K562 (cell line): Measurements from ENCODE around the gene PILRA. TPM values are rescaled to one million over a fixed set of nuclear protein-coding genes. Genes with fewer than 3 reads are reported as not detected.

Source experiments
- CBX1 ChIP-seq: sonication (generic); IDR thresholded peaks from 2 replicates; pipeline ENCODE4 v1.6.1; 2016; ENCODE audit warnings: antibody characterized with exemption, low read depth, mild to moderate bottlenecking
- EWSR1 ChIP-seq: fragments of 450-650 bp; IDR thresholded peaks from 2 replicates; pipeline ENCODE4 v1.6.1; 2018; ENCODE audit warnings: borderline replicate concordance, mild to moderate bottlenecking, low read depth, moderate library complexity; ENCODE audit not compliant: partially characterized antibody
- HOXB6 ChIP-seq: fragments of 250-450 bp; sonication (Bioruptor Pico); IDR thresholded peaks from 2 replicates; pipeline ENCODE4 v1.5.1; 2022; ENCODE audit warnings: mild to moderate bottlenecking, borderline replicate concordance
- MAFG ChIP-seq: fragments of 450-650 bp; conservative IDR thresholded peaks from 2 replicates; pipeline ENCODE4 v1.6.1; 2016; ENCODE audit warnings: missing genetic modification characterization, missing compliant biosample characterization
- MCM7 ChIP-seq, 2 experiments: fragments of 450-650 bp; IDR thresholded peaks; 2 replicates each; pipeline ENCODE4 v1.6.1; 2016 to 2018
- NR0B1 ChIP-seq: fragments of 450-650 bp; IDR thresholded peaks from one replicate; pipeline ENCODE4 v1.6.1; 2018; ENCODE audit warnings: mild to moderate bottlenecking, moderate library complexity; ENCODE audit not compliant: partially characterized antibody
- NR2C1 ChIP-seq, 2 experiments: fragments of 450-650 bp; IDR thresholded peaks; 2 replicates each; pipeline ENCODE4 v1.6.1; 2017; ENCODE audit warnings: mild to moderate bottlenecking in 2 of 2, antibody characterized with exemption in 1 of 2, inconsistent platforms in 1 of 2, missing compliant biosample characterization in 1 of 2, missing genetic modification characterization in 1 of 2
- POLR2AphosphoS2 ChIP-seq: IDR thresholded peaks from 2 replicates; pipeline ENCODE4 v1.6.1; 2012; ENCODE audit warnings: low read length, improper control_type of control experiment
- PTTG1 ChIP-seq: fragments of 450-650 bp; IDR thresholded peaks from 2 replicates; pipeline ENCODE4 v1.6.1; 2016; ENCODE audit warnings: low read depth, mild to moderate bottlenecking, missing genetic modification characterization, missing compliant biosample characterization
- SREBF2 ChIP-seq: sonication (generic); formaldehyde crosslinking; IDR thresholded peaks from 2 replicates; pipeline ENCODE4 v1.4.0; 2020; ENCODE audit warnings: mild to moderate bottlenecking, missing genetic modification reagents
- TCF7 ChIP-seq: sonication (generic); IDR thresholded peaks from 2 replicates; pipeline ENCODE4 v1.6.1; 2016; ENCODE audit warnings: antibody characterized with exemption, borderline replicate concordance
- TGIF2 ChIP-seq: sonication (generic); formaldehyde crosslinking; IDR thresholded peaks from 2 replicates; pipeline ENCODE4 v1.8.1; 2022; ENCODE audit warnings: mild to moderate bottlenecking, missing genetic modification reagents, moderate library complexity
- U2AF2 ChIP-seq: fragments of 200-400 bp; formaldehyde crosslinking; optimal IDR thresholded peaks from 2 replicates; pipeline ENCODE3; 2017; ENCODE audit warnings: low read depth, mild to moderate bottlenecking, low read length
- ZBTB1 ChIP-seq: sonication (generic); formaldehyde crosslinking; IDR thresholded peaks from 2 replicates; pipeline ENCODE4 v1.8.1; 2023; ENCODE audit warnings: missing genetic modification reagents, low read depth, mild to moderate bottlenecking, borderline replicate concordance
- ZNF347 ChIP-seq: fragments of 450-650 bp; formaldehyde crosslinking; IDR thresholded peaks from 2 replicates; pipeline ENCODE4 v1.4.0; 2020; ENCODE audit warnings: low read depth, mild to moderate bottlenecking, moderate library complexity
- ZNF431 ChIP-seq: sonication (generic); formaldehyde crosslinking; IDR thresholded peaks from 2 replicates; pipeline ENCODE4 v1.8.0; 2022; ENCODE audit warnings: mild to moderate bottlenecking, missing genetic modification reagents
- polyA plus RNA-seq, 8 experiments: library from polyadenylated mRNA; depleted of rRNA in 4 of 8; stranded (reverse) in 5 of 8; unstranded in 3 of 8; fragments of >200 nt; fragmentation: Nextera tagmentation in 2 of 8; fragmentation: Illumina TruSeq in 1 of 8; extraction: Ambion mirVana in 2 of 8; extraction: Trizol in 1 of 8; gene quantifications; 2 replicates each; pipeline versions ENCODE4 v1.2.1 to v1.2.3, GENCODE V29; 2011 to 2014; ENCODE audit warnings: inconsistent platforms in 1 of 8, missing spikeins in 1 of 8
- total RNA-seq, 7 experiments: library from RNA; depleted of rRNA in 6 of 7; stranded (reverse); fragments of >200 nt in 6 of 7; fragmentation: Illumina TruSeq in 2 of 7; extraction: Trizol in 2 of 7; gene quantifications; 2 replicates each; pipeline versions ENCODE4 v1.2.1 to v1.2.3, GENCODE V29; 2011 to 2021; ENCODE audit warnings: low replicate concordance in 1 of 7
- TF ChIP-seq, protein P1 (sequence below): fragments of 450-650 bp; formaldehyde crosslinking; IDR thresholded peaks from 2 replicates; pipeline ENCODE4 v1.4.0; 2022; ENCODE audit warnings: missing genetic modification characterization
- TF ChIP-seq, protein P2 (sequence below): fragments of 450-650 bp; formaldehyde crosslinking; IDR thresholded peaks from 2 replicates; pipeline ENCODE4 v1.4.0; 2022; ENCODE audit warnings: missing genetic modification characterization
- TF ChIP-seq, protein P3 (sequence below): fragments of 450-650 bp; conservative IDR thresholded peaks from 2 replicates; pipeline ENCODE4 v1.6.1; 2016; ENCODE audit warnings: missing genetic modification characterization, low read depth, mild to moderate bottlenecking, missing compliant biosample characterization, moderate library complexity
- TF ChIP-seq, protein P4 (sequence below), 2 experiments: IDR thresholded peaks; 2 replicates each; pipeline ENCODE4 v1.6.1; 2011; ENCODE audit warnings: borderline replicate concordance in 1 of 2, control low read depth in 1 of 2, low read depth in 1 of 2, low read length in 1 of 2, mild to moderate bottlenecking in 1 of 2, mixed read lengths in 1 of 2, moderate library complexity in 1 of 2; ENCODE audit not compliant: insufficient read depth in 1 of 2, insufficient read length in 1 of 2, poor library complexity in 1 of 2, severe bottlenecking in 1 of 2; ENCODE audit errors: extremely low read depth in 1 of 2

Gene PILRA
- total and polyA plus RNA-seq, 9 of the 15 experiments (the other 6 are each of a cell fraction or from before 2014, with no cell fraction given), result 0.13 to 1.8 (median 0.62) TPM

DNA sequence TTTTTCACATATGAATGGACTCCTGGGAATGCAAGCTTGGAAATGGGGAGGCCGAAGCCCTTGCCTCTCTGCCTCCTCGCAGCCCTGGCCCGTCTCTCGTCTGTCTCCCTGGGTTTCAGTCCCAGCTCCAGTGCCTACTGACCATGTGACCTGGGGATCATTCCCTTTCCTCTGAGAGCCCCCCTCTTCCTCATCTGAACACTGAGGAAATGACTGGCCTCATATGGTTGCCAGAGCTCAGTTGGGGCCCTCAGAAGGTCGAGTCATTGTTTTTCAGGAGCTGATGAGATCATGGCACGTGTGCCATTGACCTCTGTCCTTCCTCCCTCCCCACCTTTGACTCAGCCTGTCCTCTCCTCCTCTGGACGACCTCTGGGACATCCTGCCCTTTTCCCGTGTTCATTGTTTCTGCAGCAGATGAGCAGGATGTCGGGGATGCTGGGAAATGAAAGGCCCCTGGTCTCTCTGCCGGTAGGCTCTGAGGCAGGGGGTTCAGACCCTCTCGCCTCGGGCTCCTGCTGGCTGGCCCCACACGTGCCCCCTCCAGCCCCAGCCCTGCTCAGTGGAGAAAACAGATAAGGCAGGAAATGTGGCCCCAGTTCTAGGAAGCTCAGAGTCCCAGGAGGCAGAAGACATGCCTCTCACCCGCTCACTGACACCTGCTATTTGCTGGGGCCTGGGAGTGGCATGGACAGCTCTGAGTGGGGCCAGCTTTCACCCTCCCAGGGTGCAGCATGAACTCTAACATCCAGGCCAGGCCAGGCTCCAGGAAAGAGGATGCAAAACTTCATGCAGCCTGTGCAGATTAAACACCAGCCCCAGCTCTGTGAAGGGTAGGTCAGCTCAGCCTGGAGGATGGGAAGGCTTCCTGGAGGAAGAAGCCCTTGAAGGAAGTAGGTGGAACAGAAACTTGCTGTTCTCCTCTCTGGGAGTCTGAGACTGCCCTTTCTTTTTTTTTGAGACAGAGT is 71.3 kb downstream of the PILRA start (continued):
- peak; percentile 96 for TF ChIP-seq NR2C1 (IDR thresholded peaks at IDR 0.05)
- peak; percentile 97 for TF ChIP-seq NR2C1 (tag; IDR thresholded peaks at IDR 0.05)
- no peak; the same call in 1 of the 2 replicates for TF ChIP-seq CBX1
- TF ChIP-seq, protein P1, sequence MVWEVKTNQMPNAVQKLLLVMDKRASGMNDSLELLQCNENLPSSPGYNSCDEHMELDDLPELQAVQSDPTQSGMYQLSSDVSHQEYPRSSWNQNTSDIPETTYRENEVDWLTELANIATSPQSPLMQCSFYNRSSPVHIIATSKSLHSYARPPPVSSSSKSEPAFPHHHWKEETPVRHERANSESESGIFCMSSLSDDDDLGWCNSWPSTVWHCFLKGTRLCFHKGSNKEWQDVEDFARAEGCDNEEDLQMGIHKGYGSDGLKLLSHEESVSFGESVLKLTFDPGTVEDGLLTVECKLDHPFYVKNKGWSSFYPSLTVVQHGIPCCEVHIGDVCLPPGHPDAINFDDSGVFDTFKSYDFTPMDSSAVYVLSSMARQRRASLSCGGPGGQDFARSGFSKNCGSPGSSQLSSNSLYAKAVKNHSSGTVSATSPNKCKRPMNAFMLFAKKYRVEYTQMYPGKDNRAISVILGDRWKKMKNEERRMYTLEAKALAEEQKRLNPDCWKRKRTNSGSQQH (CRISPR knock-in tag), result no peak; the same call in 1 of the 2 replicates
- TF ChIP-seq, protein P2, sequence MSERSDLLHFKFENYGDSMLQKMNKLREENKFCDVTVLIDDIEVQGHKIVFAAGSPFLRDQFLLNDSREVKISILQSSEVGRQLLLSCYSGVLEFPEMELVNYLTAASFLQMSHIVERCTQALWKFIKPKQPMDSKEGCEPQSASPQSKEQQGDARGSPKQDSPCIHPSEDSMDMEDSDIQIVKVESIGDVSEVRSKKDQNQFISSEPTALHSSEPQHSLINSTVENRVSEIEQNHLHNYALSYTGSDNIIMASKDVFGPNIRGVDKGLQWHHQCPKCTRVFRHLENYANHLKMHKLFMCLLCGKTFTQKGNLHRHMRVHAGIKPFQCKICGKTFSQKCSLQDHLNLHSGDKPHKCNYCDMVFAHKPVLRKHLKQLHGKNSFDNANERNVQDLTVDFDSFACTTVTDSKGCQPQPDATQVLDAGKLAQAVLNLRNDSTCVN (CRISPR knock-in tag), result no peak
- no peak for TF ChIP-seq EWSR1
- TF ChIP-seq ZBTB1 (CRISPR knock-in tag), result no peak
- TF ChIP-seq ZNF431 (CRISPR knock-in tag), result no peak
- no peak for TF ChIP-seq POLR2AphosphoS2
- TF ChIP-seq MCM7 (IDR thresholded peaks at IDR 0.05), result no peak
- TF ChIP-seq U2AF2, result no peak
- no peak for TF ChIP-seq TCF7
- TF ChIP-seq TGIF2 (CRISPR knock-in tag), result no peak
- TF ChIP-seq, protein P3, sequence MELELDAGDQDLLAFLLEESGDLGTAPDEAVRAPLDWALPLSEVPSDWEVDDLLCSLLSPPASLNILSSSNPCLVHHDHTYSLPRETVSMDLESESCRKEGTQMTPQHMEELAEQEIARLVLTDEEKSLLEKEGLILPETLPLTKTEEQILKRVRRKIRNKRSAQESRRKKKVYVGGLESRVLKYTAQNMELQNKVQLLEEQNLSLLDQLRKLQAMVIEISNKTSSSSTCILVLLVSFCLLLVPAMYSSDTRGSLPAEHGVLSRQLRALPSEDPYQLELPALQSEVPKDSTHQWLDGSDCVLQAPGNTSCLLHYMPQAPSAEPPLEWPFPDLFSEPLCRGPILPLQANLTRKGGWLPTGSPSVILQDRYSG (tag), result peak; percentile 86; the same call in 1 of the 2 replicates
- no peak for TF ChIP-seq PTTG1 (tag)
- TF ChIP-seq NR0B1, result no peak
- no peak for TF ChIP-seq HOXB6 (CRISPR knock-in tag)
- TF ChIP-seq ZNF347, result no peak
- TF ChIP-seq, protein P4, sequence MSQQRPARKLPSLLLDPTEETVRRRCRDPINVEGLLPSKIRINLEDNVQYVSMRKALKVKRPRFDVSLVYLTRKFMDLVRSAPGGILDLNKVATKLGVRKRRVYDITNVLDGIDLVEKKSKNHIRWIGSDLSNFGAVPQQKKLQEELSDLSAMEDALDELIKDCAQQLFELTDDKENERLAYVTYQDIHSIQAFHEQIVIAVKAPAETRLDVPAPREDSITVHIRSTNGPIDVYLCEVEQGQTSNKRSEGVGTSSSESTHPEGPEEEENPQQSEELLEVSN (IDR thresholded peaks at IDR 0.05; ENCODE audit: borderline replicate concordance in 1 of 2, extremely low read depth in 1 of 2, insufficient read depth in 1 of 2, insufficient read length in 1 of 2, low read depth in 1 of 2, low read length in 1 of 2, poor library complexity in 1 of 2, severe bottlenecking in 1 of 2), result peak; percentile 80 to 91
- TF ChIP-seq MAFG (tag), result peak; percentile 77
- TF ChIP-seq SREBF2 (CRISPR knock-in tag), result 0 out of 2 replicates have a peak, but pooled peaks have one; percentile 18
